Measurements from ENCODE around the gene EN1.

EN1 gene

GRCh38 chr2:118846953-118847761 lies at the start of gene EN1:
Gene EN1 (minus strand): TSS chr2:118847648. CDS start chr2:118847167, 481 bp downstream.
- no peak for DNase-seq

- DNase-seq, result no peak
Observed at GRCh38 chr2:118893100-118893499, 45.7 kb upstream of the EN1 start.

GRCh38 chr2:118889995-118890394 lies 42.5 kb upstream of the EN1 start:
- DNase-seq, result no peak

- no peak for DNase-seq
Observed at GRCh38 chr2:118883792-118884191, 36.3 kb upstream of the EN1 start.

- DNase-seq, result peak; percentile 48
Observed at GRCh38 chr2:118882693-118883336, 35.4 kb upstream of the EN1 start.

- DNase-seq, result peak; percentile 57
Observed at GRCh38 chr2:118881490-118882129, 34.2 kb upstream of the EN1 start.

GRCh38 chr2:118880501-118880900 lies 33.1 kb upstream of the EN1 start:
- no peak for DNase-seq

- DNase-seq, result no peak
Observed at GRCh38 chr2:118878531-118879149, 31.2 kb upstream of the EN1 start.

- DNase-seq, result no peak
Observed at GRCh38 chr2:118875318-118875717, 27.9 kb upstream of the EN1 start.

- DNase-seq, result no peak
Observed at GRCh38 chr2:118874324-118874723, 26.9 kb upstream of the EN1 start.

- no peak for DNase-seq
Observed at GRCh38 chr2:118865106-118865505, 17.7 kb upstream of the EN1 start.

- no peak for DNase-seq
Observed at GRCh38 chr2:118864207-118864606, 16.8 kb upstream of the EN1 start.

- DNase-seq, result no peak
Observed at GRCh38 chr2:118861731-118862130, 14.3 kb upstream of the EN1 start.

GRCh38 chr2:118861242-118861641 lies 13.8 kb upstream of the EN1 start:
- DNase-seq, result no peak

- no peak for DNase-seq
Observed at GRCh38 chr2:118860506-118860905, 13.1 kb upstream of the EN1 start.

GRCh38 chr2:118859157-118859770 lies 11.8 kb upstream of the EN1 start:
- DNase-seq, result no peak

GRCh38 chr2:118858485-118859156 lies 11.2 kb upstream of the EN1 start:
- DNase-seq, result no peak

GRCh38 chr2:118857677-118858484 lies 10.4 kb upstream of the EN1 start:
- no peak for DNase-seq

- no peak for DNase-seq
Observed at GRCh38 chr2:118856978-118857676, 9.7 kb upstream of the EN1 start.

- DNase-seq, result no peak
Observed at GRCh38 chr2:118856330-118856977, 9.0 kb upstream of the EN1 start.
